CD4-positive, alpha-beta T cell treated with Interleukin-10 for 1 hour (primary cell): ENCODE data around the gene PCAT7.
"Not testable (repeated sequence)": the region's sequence is repeated elsewhere in the genome, so short reads cannot be mapped to it uniquely, and the experiment has no call there.

ENCODE experiments used
- DNase-seq: peaks from one replicate; pipeline ENCODE4 v3.0.0-alpha.2; 2020

The PCAT7 gene

GRCh38 chr9:94564279-94564678 lies 9.4 kb downstream of the PCAT7 start:
- DNase-seq, result not testable (repeated sequence)

- no peak for DNase-seq
Measured at GRCh38 chr9:94566550-94566949, 11.7 kb downstream of the PCAT7 start.

GRCh38 chr9:94567271-94567670 lies 12.4 kb downstream of the PCAT7 start:
- DNase-seq, result no peak

GRCh38 chr9:94568250-94568889 lies 13.5 kb downstream of the PCAT7 start:
- no peak for DNase-seq

- DNase-seq, result no peak
Measured at GRCh38 chr9:94568972-94569712, 14.3 kb downstream of the PCAT7 start.

DNA sequence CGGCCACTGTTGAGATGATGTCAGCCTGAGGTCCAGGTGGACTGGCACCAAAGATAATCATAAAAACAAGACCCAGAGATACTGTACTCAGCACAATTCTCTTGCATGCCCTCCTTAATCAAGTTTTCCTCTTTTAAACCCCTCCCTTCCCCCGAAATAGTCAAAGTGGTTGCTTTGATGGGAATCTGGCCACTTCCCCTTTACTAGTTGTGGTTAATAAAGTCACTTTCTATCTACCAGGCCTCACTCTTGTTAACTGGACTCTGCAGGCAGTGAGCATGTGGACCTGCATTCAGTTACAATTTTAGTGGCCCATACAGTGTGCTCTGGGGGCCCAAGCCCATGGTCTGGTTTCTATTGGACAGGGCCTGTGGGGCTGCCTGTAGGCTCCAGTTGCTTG lies 21.2 kb downstream of the PCAT7 start:
- no peak for DNase-seq

DNA sequence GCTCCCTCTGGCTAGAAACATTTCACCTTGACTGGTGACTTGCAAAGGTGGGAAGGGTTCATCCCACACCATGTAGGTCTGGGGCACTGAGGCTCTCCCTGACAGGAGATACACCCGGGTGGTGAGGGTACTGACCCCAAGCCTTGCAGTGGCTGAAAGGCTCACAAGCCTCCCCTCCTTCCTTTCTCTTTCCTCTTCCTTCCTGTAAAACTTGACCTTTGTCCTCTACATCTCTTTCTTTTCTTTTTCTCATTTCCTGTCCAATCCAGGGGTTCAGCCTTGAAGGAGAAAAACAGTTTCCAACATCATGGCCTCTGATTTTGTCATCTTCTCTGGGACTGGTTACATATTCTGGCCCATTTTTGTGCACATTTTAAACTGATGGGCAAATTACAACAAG lies 22.2 kb downstream of the PCAT7 start:
- DNase-seq, result no peak

- no peak for DNase-seq
Measured at GRCh38 chr9:94577571-94577970, 22.7 kb downstream of the PCAT7 start.

DNA sequence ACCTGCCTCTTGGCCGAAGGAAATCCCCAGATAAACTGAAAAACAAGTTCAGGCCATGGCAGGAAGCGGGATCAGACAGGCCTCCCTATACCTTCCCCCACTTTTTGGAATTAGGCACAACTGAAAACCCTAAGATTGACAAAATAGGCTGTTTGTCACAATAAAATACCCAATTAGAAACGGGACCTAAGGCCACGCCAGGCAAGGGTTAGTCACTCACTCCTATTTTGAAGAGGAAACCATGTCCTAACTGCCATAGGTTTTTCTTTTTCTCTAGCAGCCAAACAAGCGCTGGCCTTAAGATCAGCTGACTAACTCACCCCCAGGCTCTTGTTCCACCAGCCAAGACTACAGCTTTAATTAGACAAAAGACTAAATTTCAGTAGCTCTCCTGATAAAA lies 26.8 kb downstream of the PCAT7 start:
- no peak for DNase-seq

DNA sequence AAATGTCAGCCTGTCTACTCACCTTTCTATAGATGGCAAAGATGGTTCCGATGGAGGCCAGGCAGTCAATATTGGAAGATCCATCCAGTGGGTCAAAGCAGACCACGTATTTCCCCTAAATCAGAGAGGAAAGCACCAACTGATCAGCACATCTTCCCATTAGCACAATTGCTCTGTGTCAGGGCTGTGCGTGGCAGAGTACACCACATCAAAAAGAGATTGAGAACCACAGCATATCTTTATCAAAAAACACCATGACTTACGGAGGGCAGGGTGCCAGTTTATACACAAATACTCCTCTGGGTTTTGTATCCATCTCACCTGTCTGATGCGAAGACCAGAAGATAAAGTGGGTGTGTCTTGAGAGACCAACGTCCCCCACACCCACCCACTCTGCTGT lies 29.7 kb downstream of the PCAT7 start:
- peak; percentile 25 for DNase-seq

DNA sequence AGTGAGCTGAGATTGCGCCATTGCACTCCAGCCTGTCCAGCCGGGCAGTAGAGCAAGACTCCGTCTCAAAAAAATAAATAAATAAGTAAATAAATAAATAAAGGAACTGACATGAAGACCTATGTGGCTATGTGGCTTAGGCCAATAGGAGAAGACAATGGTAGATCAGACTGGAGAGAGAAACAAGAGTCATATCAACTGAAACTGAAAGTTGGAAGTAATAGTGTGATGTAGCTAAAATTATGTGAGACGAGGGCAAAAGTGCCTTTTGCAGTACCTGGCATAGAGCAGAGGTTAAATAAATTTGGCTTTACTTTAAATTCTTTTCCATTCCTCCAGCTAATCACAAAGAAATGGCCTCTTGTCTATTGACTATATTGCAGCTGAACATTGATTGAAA lies 31.4 kb downstream of the PCAT7 start:
- DNase-seq, result no peak

DNA sequence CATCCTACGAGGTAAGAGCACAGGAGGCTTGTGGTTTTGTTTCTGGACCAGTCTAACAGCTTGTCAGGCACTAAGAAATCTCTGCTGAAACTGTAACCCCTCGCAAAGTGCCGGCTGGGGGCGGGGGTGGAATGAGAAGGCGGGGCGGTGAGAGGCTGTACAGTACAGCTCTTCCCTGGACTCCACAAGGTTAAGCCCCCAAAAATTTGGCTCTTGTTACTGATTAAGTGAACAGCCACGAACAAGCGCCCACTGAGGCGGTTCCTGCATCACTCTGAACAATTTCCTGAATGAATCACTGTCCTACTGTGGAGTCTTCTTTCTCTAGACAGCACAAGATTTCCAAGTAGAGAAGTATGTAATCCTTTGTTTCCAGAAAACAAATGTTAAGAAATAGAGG lies 31.9 kb downstream of the PCAT7 start:
- no peak for DNase-seq

DNA sequence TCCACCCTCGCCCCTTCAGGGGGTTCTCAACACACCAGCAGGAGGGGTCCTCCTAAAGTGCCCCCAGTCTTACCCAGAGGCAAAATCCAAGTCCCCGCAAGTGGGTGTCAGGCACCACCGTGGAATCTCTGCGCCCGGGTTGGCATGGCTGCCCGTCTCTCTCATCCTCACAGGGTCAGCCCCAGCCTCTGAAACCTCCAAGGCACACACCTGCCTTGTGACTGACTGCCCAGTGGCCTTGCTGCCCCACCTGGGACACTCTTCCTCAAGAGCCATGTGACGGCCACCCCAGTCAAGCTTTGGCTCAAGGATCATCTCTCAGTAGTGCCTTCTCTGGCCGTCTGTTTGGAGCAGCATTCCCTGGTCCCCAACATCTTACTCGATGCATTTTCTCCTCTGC lies 33.8 kb downstream of the PCAT7 start:
- DNase-seq, result no peak

DNA sequence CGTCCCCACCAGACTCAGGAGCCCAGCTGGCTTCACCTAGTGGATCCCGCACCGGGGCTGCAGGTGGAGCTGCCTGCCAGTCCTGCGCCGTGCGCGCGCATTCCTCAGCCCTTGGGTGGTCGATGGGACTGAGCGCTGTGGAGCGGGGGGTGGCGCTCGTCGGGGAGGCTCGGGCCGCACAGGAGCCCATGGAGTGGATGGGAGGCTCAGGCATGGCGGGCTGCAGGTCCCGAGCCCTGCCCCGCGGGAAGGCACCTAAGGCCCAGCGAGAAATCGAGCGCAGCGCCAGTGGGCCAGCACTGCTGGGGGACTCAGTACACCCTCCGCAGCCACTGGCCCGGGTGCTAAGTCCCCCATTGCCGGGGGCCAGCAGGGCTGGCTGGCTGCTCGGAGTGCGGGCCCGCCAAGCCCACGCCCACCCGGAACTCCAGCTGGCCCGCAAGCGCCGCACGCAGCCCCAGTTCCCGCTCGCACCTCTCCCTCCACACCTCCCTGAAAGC lies 36.2 kb downstream of the PCAT7 start:
- DNase-seq, result not testable (repeated sequence)

DNA sequence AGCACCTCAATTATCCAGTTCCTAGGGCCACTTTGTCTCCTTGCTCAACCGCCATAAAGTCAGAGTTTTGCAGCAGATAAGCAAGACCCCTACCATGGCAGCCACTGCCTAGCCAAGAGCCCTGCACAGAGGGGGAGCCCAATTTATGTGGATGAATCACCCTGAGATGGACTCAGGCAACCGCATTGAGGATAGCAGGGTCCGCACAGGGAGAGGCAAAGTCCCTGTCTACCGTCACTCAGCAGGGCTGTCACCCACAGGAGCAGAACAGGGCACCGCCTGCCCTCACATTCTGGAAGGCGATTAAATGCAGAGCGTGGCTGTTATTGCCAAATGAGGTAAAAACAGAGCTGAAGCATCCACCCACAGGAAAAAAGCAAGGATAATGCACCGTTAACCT lies 37.0 kb downstream of the PCAT7 start:
- no peak for DNase-seq

DNA sequence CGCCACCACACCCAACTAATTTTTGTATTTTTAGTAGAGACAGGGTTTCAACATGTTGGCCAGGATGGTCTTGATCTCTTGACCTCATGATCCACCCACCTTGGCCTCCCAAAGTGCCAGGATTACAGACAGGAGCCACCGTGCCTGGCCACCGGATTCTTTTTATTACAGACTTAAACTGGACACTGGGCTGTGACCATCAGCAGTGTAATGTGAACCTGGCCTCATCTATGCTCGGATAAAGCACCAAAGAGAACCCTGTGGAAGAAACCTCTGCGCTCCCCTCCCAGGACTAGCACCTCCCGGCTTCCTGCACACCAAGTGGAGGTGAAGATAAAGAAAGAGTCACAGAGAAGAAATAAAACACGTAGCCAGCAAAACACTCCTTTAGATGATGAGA lies 37.8 kb downstream of the PCAT7 start:
- DNase-seq, result not testable (repeated sequence)

DNA sequence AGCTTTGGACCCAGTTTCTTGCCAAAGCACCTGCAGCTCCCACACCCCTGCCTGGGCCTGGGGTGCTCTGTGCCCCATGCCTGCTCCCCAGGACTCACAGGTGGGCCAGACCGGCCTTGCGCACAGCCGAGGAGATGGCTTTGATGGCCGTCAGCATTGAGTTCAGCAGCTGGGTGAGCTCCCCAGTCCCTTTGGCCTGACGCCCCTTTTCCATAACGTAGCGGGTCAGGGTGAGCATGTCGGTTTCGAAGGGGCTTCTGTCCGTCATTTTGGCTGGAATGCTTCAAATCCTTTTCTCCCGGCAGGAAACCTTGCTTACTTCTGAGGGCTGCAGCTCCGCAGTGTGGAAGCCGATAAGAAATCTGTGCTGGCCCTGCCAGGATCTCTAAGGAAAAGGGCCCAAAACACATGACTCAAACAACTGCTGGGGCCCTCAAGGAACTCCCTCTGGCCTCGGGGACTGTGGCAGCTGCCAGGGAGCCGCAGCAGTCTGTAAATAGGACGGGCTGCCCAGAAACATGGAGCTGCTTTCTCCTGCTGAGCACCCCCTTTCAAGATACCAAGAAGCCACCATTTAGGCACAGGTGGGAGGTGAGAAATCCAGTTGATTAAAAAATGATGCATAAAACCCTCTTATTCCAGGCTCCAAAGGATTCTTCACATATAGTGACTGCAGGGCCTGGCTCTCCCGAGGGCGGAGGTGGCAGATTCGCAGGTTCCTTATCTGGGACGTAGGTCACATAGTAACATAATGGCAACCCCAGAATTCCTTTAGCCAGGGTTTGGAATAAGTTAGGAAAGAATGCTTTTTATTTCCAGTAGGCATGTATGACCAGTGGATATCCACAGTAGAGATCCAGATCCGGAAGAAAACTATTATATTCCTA lies 38.8 kb downstream of the PCAT7 start, which contains the start of gene FBP2:
TSS of gene FBP2 (minus strand) at position 366 of the 887 bp plus-strand sequence. CDS start at position 268, 98 bp downstream.
- DNase-seq, result no peak

DNA sequence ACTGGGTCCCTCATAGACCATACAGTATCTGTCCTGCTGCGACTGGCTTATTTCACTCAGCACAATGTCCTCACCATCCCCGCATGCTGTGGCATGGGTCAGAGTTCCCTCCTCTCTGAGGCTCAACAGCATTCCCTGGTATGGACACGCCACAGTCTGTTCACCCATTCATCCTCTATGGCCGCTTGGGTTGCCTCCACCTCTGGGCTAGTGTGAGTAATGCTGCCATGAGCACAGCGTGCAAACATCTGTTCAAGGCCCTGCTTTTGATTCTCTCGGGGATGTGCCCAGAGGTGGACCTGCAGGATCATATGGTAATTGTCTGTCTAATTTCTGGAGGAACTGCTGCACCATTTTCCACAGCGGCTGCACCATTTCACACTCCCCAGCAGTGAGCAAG lies 44.2 kb downstream of the PCAT7 start:
- no peak for DNase-seq

DNA sequence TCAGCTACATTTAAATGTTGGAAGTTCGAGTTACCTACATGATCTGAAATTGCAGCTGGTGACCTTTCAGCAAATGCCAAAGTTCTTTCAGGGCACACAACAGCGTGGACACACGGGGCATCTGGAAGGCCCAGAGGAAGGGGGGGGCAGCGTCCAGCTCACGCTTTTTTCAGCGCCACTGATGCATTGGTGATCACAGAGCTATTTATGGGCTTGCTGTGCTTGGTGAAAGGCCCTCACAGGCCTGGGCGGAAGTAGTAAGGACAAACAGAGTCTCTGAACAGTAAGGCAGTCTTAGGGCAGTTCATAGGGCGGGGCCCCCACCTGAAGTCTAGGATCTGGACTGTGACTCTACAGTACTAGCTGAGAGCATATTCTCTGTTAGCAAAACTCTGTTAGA lies 45.4 kb downstream of the PCAT7 start:
- DNase-seq, result no peak

DNA sequence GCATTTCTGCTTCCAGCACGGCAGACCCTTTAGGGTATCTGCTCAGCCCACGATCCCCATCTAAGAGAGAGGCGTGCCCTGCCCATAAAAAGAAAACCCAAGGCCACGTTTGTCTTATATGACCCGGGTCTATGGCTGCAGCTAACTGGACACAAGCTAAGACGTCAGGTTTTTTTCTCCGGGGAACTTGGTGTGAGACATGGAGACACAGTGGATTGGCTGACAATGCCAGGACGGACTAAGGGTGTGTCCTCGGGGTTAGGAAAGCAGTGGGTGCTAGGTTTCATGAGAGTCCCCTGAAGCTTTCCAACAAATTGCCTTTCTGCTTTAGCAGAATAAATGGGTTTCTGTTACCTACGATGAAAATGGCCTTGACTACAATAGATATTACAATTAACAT lies 45.8 kb downstream of the PCAT7 start:
- DNase-seq, result no peak

DNA sequence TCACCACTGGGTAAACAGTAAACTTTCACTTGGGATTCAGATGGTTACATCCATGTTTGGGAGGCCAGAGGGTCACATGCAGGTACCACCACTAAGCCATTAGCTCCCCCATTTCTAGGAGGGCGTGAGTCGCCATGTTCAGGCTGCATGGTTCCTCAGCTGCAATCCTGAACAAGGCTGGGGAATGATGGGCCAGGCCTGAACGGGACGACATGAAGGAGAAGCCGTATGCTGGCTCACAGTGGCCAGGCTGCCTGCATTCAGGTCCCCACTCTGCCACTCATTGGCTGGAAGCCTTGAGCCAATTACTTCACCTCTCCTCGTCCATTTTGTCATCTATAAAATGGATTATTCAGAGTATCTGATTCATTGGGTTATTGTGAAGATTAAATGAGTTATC lies 47.8 kb downstream of the PCAT7 start:
- no peak for DNase-seq

DNA sequence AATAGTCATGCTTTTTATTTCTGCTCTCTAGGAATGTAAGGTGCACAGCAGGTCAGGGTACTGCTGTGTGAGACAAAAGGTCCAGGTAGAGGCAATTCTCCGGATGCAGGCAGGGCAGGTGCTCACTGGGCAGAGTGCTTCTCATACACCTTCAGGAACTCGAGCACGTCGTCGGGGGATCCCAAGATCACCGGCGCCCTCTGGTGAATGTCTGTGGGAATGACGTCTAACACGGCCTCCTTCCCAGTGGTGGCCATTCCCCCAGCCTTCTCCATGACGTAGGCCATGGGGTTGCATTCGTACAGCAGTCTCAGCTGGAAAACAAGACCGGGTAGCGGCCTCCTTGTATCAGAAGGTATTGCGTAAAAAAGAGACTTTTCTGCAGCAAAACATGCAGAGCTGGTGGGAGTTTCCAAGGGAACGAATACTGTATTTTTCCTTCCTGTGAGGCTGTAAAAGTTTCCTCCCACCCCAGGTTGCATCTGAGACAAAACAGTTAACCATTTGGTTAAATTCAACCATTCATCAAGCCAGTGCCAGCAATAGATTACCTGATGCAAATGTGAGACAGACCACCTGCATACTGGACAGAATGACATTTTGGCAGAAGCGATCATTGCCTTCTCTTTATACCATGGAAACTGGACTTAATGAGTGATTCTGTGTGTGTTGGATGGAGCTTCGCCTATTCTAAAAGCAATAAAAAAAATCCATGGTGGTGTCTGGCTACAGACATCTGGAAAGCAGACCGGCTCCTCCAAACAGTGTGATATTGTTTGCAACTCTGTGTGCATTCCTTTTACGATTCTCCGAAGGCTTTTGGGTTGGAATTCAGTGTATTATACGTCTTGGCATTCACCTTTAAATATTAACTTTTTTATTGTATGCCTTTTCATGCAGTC lies 48.6 kb downstream of the PCAT7 start:
- peak; percentile 60 for DNase-seq
